Skeletal muscle tissue (tissue), 4 donors: ENCODE results near the gene PTP4A2. TPM values are rescaled to one million over a fixed set of nuclear protein-coding genes. Genes with fewer than 3 reads are reported as not detected.

ENCODE experiments used
- H3K27ac ChIP-seq: one replicate; pipeline ENCODE4 v1.7.0; 2013; ENCODE audit warnings: mild to moderate bottlenecking, low read depth, low read length, inconsistent platforms
- H3K27me3 ChIP-seq, 3 donors: one replicate each; pipeline ENCODE4 v1.7.0; 2013; ENCODE audit warnings: low read length in 3 of 3; ENCODE audit not compliant: control insufficient read depth in 3 of 3, insufficient read depth in 3 of 3
- H3K36me3 ChIP-seq, 3 donors: one replicate each; pipeline ENCODE4 v1.7.0; 2013; ENCODE audit warnings: low read length in 3 of 3; ENCODE audit not compliant: control insufficient read depth in 3 of 3, insufficient read depth in 3 of 3
- H3K4me1 ChIP-seq, 3 donors: one replicate each; pipeline ENCODE4 v1.7.0; 2013; ENCODE audit warnings: low read length in 3 of 3, mild to moderate bottlenecking in 3 of 3; ENCODE audit not compliant: control insufficient read depth in 3 of 3, insufficient read depth in 3 of 3
- H3K4me3 ChIP-seq, 3 donors: one replicate each; pipeline ENCODE4 v1.7.0; 2013; ENCODE audit warnings: low read length in 3 of 3
- H3K9ac ChIP-seq, 3 donors: one replicate each; pipeline ENCODE4 v1.7.0; 2013; ENCODE audit warnings: low read length in 3 of 3, mild to moderate bottlenecking in 3 of 3, moderate library complexity in 2 of 3, low read depth in 1 of 3
- H3K9me3 ChIP-seq, 3 donors: one replicate each; pipeline ENCODE4 v1.7.0; 2013; ENCODE audit warnings: low read length in 3 of 3; ENCODE audit not compliant: control insufficient read depth in 3 of 3
- total RNA-seq: library from RNA; depleted of rRNA; stranded (reverse); fragments of >200 nt; gene quantifications from one replicate; pipeline ENCODE4 v1.2.3, GENCODE V29; 2014
- donor health status: Osteomylitis.

PTP4A2 gene
- total RNA-seq, 1 donor from 2014 or later: 457 TPM

- peaks cover 7 to 16% (median 8%) of the 10 kb centered on the region in 3 donors for H3K4me1 ChIP-seq
- H3K4me3 ChIP-seq: no peak overlapping the region
- H3K9ac ChIP-seq: no peak overlapping the region
- H3K36me3 ChIP-seq: peaks cover 22 to 47% (median 45%) of the 10 kb centered on the region in 3 donors
- H3K27me3 ChIP-seq: no peaks in the 10 kb centered on the region
- H3K27ac ChIP-seq: no peak overlapping the region
- no peaks in the 10 kb centered on the region for H3K9me3 ChIP-seq
These were observed 28.5 kb downstream of the PTP4A2 start for GRCh38 chr1:31909691-31910090.

DNA sequence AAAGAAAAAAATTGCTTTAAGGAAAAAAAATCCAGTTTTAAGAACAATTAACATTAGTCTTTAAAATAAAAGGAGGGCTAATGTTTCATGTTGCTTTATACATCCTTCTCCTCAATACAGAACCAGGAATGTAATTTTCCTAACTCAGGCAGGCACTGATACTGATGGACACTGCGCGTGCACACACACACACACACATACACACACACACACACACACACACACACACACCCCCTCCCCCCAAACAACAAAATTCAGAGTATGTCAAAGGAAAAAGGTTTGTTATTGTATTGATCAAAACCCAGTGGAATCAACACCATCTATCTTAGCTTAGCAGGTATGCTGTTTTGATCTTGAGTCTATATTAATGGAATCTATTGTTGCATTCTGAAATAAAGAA, 31.6 kb downstream of the PTP4A2 start:
- peaks cover 0 to 5% (median 3%) of the 10 kb centered on the region in 3 donors for H3K4me1 ChIP-seq
- H3K4me3 ChIP-seq: no peak overlapping the region
- peaks cover 18 to 37% (median 32%) of the 10 kb centered on the region in 3 donors for H3K36me3 ChIP-seq
- H3K27me3 ChIP-seq: no peaks in the 10 kb centered on the region
- no peak overlapping the region for H3K9ac ChIP-seq
- no peak overlapping the region for H3K27ac ChIP-seq
- H3K9me3 ChIP-seq: no peaks in the 10 kb centered on the region

DNA sequence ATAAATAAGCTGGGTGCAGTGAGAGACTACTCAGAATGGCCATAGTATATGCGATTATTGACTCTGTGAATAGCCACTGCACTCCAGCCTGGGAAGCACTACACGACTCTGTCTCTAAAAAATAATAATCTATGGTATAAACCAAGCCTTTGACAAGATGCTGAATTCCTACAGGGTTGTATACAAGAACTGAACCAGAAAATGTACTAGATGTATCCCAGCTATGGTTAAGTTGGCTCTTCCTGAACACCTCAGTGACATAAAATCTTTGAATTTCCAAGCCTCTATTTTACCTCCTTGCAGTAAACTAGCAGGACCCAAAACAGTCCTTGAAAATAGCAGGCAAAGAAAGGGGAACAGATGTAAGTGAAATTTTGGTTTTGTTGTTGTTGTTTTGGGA, 32.5 kb downstream of the PTP4A2 start:
- no peak overlapping the region for H3K27ac ChIP-seq
- H3K27me3 ChIP-seq: no peaks in the 10 kb centered on the region
- no peaks in the 10 kb centered on the region for H3K9me3 ChIP-seq
- no peak overlapping the region for H3K9ac ChIP-seq
- H3K36me3 ChIP-seq: peaks cover 18 to 33% (median 28%) of the 10 kb centered on the region in 3 donors
- peaks cover 0 to 5% (median 3%) of the 10 kb centered on the region in 3 donors for H3K4me1 ChIP-seq
- no peak overlapping the region for H3K4me3 ChIP-seq

- no peak overlapping the region for H3K4me3 ChIP-seq
- H3K9ac ChIP-seq: no peak overlapping the region
- H3K27me3 ChIP-seq: no peaks in the 10 kb centered on the region
- no peak overlapping the region for H3K27ac ChIP-seq
- peaks cover 0 to 5% (median 3%) of the 10 kb centered on the region in 3 donors for H3K4me1 ChIP-seq
- peaks cover 18 to 30% (median 28%) of the 10 kb centered on the region in 3 donors for H3K36me3 ChIP-seq
- no peaks in the 10 kb centered on the region for H3K9me3 ChIP-seq
These were observed 33.1 kb downstream of the PTP4A2 start for GRCh38 chr1:31905093-31905509.

GRCh38 chr1:31904339-31905092, 33.7 kb downstream of the PTP4A2 start:
- no peak overlapping the region for H3K9ac ChIP-seq
- H3K4me3 ChIP-seq: no peak overlapping the region
- no peaks in the 10 kb centered on the region for H3K9me3 ChIP-seq
- H3K36me3 ChIP-seq: peaks cover 18 to 25% (median 24%) of the 10 kb centered on the region in 3 donors
- peaks cover 0 to 5% (median 3%) of the 10 kb centered on the region in 3 donors for H3K4me1 ChIP-seq
- H3K27me3 ChIP-seq: no peaks in the 10 kb centered on the region
- no peak overlapping the region for H3K27ac ChIP-seq

DNA sequence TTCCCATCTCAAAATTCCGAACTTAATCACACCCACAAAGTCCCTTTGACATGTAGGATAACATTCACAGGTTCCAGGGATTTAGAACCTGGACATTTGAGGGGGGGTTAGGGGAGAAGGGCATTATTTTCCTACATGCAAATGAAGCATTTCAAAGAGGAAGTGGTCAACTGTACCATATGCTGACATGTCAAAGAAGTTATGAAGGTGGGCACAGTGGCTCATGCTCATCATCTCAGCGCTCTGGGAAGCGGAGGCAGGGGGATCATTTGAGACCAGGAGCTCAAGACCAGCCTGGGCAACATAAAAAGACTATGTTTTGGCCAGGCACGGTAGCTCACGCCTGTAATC, 35.7 kb downstream of the PTP4A2 start:
- Histone ChIP-seq H3K4me1 (peaks cover 0 to 5% (median 3%) of the 10 kb centered on the region in 3 donors), H3K4me3 (no peak overlapping the region)

GRCh38 chr1:31901838-31902509, 36.2 kb downstream of the PTP4A2 start:
- peaks cover 0 to 5% (median 3%) of the 10 kb centered on the region in 3 donors for H3K4me1 ChIP-seq
- no peak overlapping the region for H3K27ac ChIP-seq
- H3K4me3 ChIP-seq: no peak overlapping the region
- no peak overlapping the region for H3K9ac ChIP-seq
- H3K9me3 ChIP-seq: no peaks in the 10 kb centered on the region
- peaks cover 8 to 12% (median 9%) of the 10 kb centered on the region in 3 donors for H3K36me3 ChIP-seq
- H3K27me3 ChIP-seq: no peaks in the 10 kb centered on the region

More for the DNA sequence above, 35.7 kb downstream of the PTP4A2 start:
- Histone ChIP-seq H3K9me3 (no peaks in the 10 kb centered on the region), H3K9ac (no peak overlapping the region), H3K27ac (no peak overlapping the region), H3K36me3 (peaks cover 13 to 16% (median 13%) of the 10 kb centered on the region in 3 donors), H3K27me3 (no peaks in the 10 kb centered on the region)

GRCh38 chr1:31900790-31901189, 37.4 kb downstream of the PTP4A2 start:
- Histone ChIP-seq H3K27me3 (no peaks in the 10 kb centered on the region), H3K9me3 (no peaks in the 10 kb centered on the region)

GRCh38 chr1:31897526-31898100, 40.6 kb downstream of the PTP4A2 start:
- Histone ChIP-seq H3K4me1 (no peaks in the 10 kb centered on the region), H3K36me3 (no peaks in the 10 kb centered on the region), H3K4me3 (no peak overlapping the region), H3K27ac (no peak overlapping the region), H3K9ac (no peak overlapping the region), H3K9me3 (no peaks in the 10 kb centered on the region), H3K27me3 (no peaks in the 10 kb centered on the region)

More at GRCh38 chr1:31900790-31901189, 37.4 kb downstream of the PTP4A2 start:
- H3K4me3 ChIP-seq: no peak overlapping the region
- peaks cover 0 to 5% (median 3%) of the 10 kb centered on the region in 3 donors for H3K4me1 ChIP-seq
- no peak overlapping the region for H3K9ac ChIP-seq
- H3K27ac ChIP-seq: no peak overlapping the region
- H3K36me3 ChIP-seq: peaks cover 0 to 2% (median under 1%) of the 10 kb centered on the region in 3 donors
